AG09319 (cell line): ENCODE measurements around the gene KIAA0040.

Experiments used
- DNase-seq: peaks from one replicate; pipeline ENCODE4 v3.0.0-alpha.2; 2010; ENCODE audit warnings: low read depth; ENCODE audit errors: extremely low read depth
- TF ChIP-seq, protein P1 (sequence below): IDR thresholded peaks from 2 replicates; pipeline ENCODE4 v1.5.1; 2011; ENCODE audit warnings: low read depth, mild to moderate bottlenecking, inconsistent platforms, low read length, moderate library complexity

The KIAA0040 gene

DNA sequence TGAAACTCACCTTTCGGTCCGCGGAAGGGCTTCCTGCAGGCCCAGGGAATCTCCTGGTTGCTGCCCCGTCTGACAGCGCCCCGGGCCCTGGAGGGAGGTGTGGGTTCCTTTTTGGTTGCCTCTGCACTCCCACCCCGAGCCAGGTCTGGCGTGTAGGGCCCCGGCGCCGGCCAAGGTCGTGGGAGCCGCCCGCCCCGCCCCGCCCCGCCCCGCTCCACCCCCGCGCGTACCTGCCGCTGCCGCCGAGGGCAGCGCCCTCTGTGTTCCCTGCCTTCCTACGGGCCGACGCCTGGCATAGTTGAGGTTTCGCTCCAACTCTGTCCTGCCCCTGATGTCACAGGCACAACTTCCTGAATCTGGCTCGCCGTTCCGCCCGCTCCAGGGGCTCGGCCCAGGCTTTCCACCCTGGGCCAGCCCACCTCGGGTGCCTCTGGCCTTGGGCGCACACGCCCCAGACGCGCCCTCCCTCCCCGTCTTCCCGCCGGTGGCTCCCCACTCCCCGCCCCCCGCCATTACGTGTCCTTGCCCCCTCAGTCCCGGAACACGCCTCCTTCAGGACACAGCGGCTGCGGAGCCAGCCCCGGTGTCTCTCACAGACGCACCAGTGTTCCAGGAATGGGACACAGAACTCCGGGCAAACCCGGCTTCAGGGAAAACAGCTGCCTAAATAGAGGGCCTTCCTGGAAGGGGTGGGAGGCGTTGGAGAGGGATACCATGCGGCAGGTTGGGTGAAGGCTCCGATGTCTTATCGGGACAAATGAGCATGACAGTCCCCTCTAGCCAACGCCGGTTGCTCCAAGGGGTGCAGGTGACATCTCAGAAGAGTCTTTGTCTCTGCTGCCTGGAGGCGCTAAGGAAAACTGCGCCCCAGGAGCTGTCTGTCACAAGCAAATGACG lies at the start of gene KIAA0040:
Gene KIAA0040 (minus strand): TSS at position 147 of the 897 bp plus-strand sequence. CDS start 31,763 bp downstream, outside the sequence.
- DNase-seq = no peak
- TF ChIP-seq, protein P1, sequence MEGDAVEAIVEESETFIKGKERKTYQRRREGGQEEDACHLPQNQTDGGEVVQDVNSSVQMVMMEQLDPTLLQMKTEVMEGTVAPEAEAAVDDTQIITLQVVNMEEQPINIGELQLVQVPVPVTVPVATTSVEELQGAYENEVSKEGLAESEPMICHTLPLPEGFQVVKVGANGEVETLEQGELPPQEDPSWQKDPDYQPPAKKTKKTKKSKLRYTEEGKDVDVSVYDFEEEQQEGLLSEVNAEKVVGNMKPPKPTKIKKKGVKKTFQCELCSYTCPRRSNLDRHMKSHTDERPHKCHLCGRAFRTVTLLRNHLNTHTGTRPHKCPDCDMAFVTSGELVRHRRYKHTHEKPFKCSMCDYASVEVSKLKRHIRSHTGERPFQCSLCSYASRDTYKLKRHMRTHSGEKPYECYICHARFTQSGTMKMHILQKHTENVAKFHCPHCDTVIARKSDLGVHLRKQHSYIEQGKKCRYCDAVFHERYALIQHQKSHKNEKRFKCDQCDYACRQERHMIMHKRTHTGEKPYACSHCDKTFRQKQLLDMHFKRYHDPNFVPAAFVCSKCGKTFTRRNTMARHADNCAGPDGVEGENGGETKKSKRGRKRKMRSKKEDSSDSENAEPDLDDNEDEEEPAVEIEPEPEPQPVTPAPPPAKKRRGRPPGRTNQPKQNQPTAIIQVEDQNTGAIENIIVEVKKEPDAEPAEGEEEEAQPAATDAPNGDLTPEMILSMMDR = no peak; the same call in 1 of the 2 replicates

DNA sequence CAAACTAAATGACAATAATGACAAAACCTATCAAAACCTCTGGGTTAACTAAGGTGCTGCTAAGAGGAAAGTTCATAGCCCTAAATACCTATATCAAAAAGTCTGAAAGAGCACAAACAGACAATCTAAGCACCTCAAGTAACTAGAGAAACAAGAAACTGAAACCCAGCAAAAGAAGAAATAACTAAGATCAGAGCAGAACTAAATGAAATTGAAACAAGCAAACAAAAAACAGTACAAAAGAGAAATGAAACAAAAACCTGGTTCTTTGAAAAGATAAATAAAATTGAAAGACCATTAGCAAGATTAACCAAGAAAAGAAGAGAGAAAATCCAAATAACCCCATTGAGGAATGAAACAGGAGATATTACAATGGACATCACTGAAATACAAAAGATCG lies 44.8 kb upstream of the KIAA0040 start:
- DNase-seq = no peak
- TF ChIP-seq, protein P1 = no peak

DNA sequence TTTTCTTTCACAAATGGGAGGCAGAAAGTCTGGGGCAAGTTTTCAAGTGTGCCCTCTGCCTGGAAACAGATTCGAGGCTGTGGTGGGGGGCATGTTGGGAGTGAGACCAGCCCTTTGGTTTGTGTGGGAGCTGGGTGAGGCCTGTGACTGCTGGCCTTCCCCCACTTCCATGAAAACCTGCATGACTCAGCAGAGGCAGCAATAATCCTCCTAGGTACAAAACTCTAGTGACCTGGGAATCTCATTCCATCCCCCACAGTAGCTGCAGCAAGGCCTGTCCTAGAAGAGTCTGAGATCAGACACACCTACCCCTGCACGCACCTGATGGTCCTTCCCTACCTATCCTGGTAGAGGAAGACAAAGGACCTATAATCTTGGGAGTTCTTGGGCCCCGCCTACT lies 42.1 kb upstream of the KIAA0040 start:
- no peak for DNase-seq
- TF ChIP-seq, protein P1 = no peak

DNA sequence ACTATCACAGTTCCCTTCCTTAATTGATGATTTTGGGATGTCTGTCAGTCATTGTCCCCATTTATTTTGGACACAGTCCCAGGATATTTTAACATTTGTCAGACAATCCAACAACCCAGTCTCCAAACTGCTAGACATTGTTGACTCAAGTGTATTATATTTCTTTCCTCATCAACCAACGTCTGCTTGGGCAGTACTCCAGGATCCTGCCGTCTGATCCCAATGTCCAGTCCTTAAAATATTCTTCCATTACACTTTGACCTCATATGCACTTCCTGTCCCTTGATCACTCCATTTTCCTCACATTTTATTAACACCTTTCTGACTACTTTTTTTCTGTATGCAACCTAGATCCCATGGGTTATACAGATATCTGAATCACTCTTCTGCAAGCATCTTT lies 39.8 kb upstream of the KIAA0040 start:
- TF ChIP-seq, protein P1 = no peak
- no peak for DNase-seq

DNA sequence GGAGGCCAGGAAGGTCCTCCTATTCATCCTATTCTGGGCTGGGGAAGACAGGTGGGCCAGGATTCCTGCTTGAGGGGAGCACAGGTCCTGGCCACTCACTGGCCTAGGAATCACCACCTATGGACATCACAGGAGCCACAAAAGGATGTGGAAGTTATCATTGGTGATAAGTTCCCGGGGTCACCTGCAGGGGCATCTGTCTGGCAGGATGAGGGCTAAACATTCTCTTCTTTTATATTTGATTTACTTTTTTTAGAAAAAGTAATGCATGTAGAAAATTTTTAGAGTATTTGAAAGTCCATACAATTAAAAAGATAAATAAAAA lies 33.2 kb upstream of the KIAA0040 start:
- no peak for DNase-seq
- TF ChIP-seq, protein P1 = no peak

DNA sequence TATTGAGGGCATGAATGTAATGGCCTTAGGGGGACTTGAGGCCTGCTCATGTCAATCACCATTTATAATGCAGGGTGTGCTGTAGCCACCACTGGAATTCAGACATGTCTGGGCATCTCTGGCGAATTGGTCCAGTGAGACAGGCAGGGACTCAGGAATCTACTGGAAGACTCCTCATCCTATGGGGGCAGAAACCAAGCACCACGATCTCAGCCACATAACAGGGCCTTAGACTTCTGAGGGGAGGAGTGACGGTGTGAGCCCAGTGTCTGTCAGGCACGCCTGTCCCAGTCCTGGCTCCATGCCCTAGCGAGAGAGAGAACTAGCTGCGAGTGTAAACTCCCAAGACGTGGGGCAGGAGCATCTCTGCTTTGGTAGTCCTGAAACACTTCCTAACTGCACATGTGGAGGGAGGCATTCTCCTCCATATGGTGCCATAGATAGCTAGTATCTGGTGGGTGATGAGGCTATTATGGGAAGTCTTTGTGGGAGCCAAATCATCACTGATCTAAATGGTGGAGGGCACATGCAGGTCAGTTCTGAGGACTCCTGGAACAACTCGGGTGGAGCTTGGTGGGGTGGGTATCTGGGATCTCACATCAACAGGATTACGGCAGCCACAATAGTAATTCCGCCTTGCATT lies 29.8 kb upstream of the KIAA0040 start:
- DNase-seq = no peak

More for the DNA sequence above, 29.8 kb upstream of the KIAA0040 start:
- TF ChIP-seq, protein P1 = no peak
